Glomerular endothelial cell (primary cell): Measurements from ENCODE around the gene MRI1. TPM values are rescaled to one million over a fixed set of nuclear protein-coding genes. Genes with fewer than 3 reads are reported as not detected.
A peak's percentile ranks its signal among the peaks of the same experiment; 100 is the strongest.
"Not testable (repeated sequence)": the region's sequence is repeated elsewhere in the genome, so short reads cannot be mapped to it uniquely, and the experiment has no call there.

Experiments used
- DNase-seq: peaks from one replicate; pipeline ENCODE4 v3.0.0-alpha.2; 2011; ENCODE audit warnings: low read depth, low spot score; ENCODE audit errors: extremely low read depth
- total RNA-seq: library from RNA; depleted of rRNA; stranded (reverse); fragments of >200 nt; gene quantifications from 2 replicates; pipeline ENCODE4 v1.2.3, GENCODE V29; 2015

MRI1 gene
- total RNA-seq: 34.0 and 74.2 TPM in 2 replicates

- no peak for DNase-seq
These were observed at the start of gene MRI1 for GRCh38 chr19:13764101-13764807. MRI1 (plus strand) TSS chr19:13764522; CDS start chr19:13764589, 67 bp downstream.

- no peak for DNase-seq
These were observed 47.1 kb upstream of the MRI1 start for GRCh38 chr19:13717194-13717643.

- no peak for DNase-seq
These were observed 45.6 kb upstream of the MRI1 start for GRCh38 chr19:13718733-13719132.

GRCh38 chr19:13722146-13722545, 42.2 kb upstream of the MRI1 start:
- DNase-seq: no peak

- no peak for DNase-seq
These were observed 41.1 kb upstream of the MRI1 start for GRCh38 chr19:13723206-13723605.

- no peak for DNase-seq
These were observed 38.0 kb upstream of the MRI1 start for GRCh38 chr19:13726323-13726722.

- no peak for DNase-seq
These were observed 36.5 kb upstream of the MRI1 start for GRCh38 chr19:13727798-13728197.

GRCh38 chr19:13729859-13730258, 34.5 kb upstream of the MRI1 start:
- no peak for DNase-seq

GRCh38 chr19:13731147-13731964, 33.0 kb upstream of the MRI1 start:
- DNase-seq: peak; percentile 89

GRCh38 chr19:13732337-13732736, 32.0 kb upstream of the MRI1 start:
- no peak for DNase-seq

- DNase-seq: no peak
These were observed 29.6 kb upstream of the MRI1 start for GRCh38 chr19:13734751-13735150.

- no peak for DNase-seq
These were observed 26.2 kb upstream of the MRI1 start for GRCh38 chr19:13738073-13738472.

GRCh38 chr19:13741893-13742292, 22.4 kb upstream of the MRI1 start:
- DNase-seq: no peak

GRCh38 chr19:13742756-13743155, 21.6 kb upstream of the MRI1 start:
- DNase-seq: no peak

GRCh38 chr19:13744174-13744573, 20.1 kb upstream of the MRI1 start:
- no peak for DNase-seq

GRCh38 chr19:13747098-13747453, 17.2 kb upstream of the MRI1 start:
- no peak for DNase-seq

GRCh38 chr19:13748169-13748828, 16.0 kb upstream of the MRI1 start:
- DNase-seq: no peak

- no peak for DNase-seq
These were observed 12.9 kb upstream of the MRI1 start for GRCh38 chr19:13751436-13751835.

GRCh38 chr19:13753622-13754021, 10.7 kb upstream of the MRI1 start:
- DNase-seq: not testable (repeated sequence)

GRCh38 chr19:13756210-13756609, 8.1 kb upstream of the MRI1 start:
- DNase-seq: no peak
